ENCODE data around the gene SLC15A2.
"Not testable (repeated sequence)": the region's sequence is repeated elsewhere in the genome, so short reads cannot be mapped to it uniquely, and the experiment has no call there.

SLC15A2 gene

GRCh38 chr3:121918779-121919483 is 24.7 kb downstream of the SLC15A2 start:
- DNase-seq (ENCODE audit: low read depth) = peak; percentile 44
- no peak for TF ChIP-seq CTCF (IDR thresholded peaks at IDR 0.05; ENCODE audit: low read length, missing control alignments)
- no peak overlapping the region for H3K4me3 ChIP-seq (replicated peaks; ENCODE audit: low read depth, low read length)

- TF ChIP-seq CTCF (IDR thresholded peaks at IDR 0.05; ENCODE audit: low read length, missing control alignments) = no peak
- no peak overlapping the region for H3K4me3 ChIP-seq (replicated peaks; ENCODE audit: low read depth, low read length)
- no peak for DNase-seq (ENCODE audit: low read depth)
These were observed 30.5 kb downstream of the SLC15A2 start for GRCh38 chr3:121924734-121925133.

DNA sequence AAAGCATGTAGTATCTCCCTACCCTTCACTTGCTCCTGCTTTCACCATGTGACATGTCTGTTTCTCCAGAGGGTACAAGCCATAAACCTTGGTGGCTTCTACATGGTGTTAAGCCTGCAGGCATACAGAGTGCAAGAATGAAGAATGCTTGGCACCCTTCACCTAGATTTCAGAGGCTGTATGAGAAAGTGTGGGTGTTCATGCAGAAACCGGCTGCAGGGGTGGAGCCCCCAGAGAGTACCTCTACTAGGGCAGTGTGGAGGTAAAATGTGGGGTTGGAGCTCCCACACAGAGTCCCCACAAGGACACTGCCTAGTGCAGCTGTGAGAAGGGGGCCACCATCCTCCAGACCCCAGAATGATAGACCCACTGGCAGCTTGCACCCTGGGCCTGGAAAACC is 32.2 kb downstream of the SLC15A2 start:
- DNase-seq (ENCODE audit: low read depth) = no peak
- no peak overlapping the region for H3K4me3 ChIP-seq (replicated peaks; ENCODE audit: low read depth, low read length)
- no peak for TF ChIP-seq CTCF (IDR thresholded peaks at IDR 0.05; ENCODE audit: low read length, missing control alignments)

GRCh38 chr3:121938141-121938855 is 44.1 kb downstream of the SLC15A2 start:
- not testable (repeated sequence) for DNase-seq (ENCODE audit: low read depth); H3K4me3 ChIP-seq (replicated peaks; ENCODE audit: low read depth, low read length)

DNA sequence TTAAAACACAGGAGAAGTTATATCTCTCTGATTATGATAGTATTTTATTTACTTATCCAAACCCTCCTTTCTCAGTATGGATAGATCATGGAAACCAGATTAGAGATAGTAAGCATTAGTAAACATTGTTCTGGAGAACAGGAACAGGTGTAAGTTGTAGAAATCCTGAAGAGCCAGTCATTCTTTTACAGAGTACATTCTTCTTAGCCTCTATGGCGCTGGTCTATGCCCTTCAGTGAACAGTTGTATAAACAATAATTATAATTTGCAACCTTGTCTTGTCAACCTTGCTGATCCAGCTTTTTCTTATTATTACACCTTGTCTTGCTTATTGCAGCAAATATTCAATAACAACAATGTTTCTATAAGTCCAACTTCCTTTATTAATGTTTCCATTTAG is 47.4 kb downstream of the SLC15A2 start:
- DNase-seq (ENCODE audit: low read depth) = no peak
- no peak overlapping the region for H3K4me3 ChIP-seq (replicated peaks; ENCODE audit: low read depth, low read length)
- no peak for TF ChIP-seq CTCF (IDR thresholded peaks at IDR 0.05; ENCODE audit: low read length, missing control alignments)

DNA sequence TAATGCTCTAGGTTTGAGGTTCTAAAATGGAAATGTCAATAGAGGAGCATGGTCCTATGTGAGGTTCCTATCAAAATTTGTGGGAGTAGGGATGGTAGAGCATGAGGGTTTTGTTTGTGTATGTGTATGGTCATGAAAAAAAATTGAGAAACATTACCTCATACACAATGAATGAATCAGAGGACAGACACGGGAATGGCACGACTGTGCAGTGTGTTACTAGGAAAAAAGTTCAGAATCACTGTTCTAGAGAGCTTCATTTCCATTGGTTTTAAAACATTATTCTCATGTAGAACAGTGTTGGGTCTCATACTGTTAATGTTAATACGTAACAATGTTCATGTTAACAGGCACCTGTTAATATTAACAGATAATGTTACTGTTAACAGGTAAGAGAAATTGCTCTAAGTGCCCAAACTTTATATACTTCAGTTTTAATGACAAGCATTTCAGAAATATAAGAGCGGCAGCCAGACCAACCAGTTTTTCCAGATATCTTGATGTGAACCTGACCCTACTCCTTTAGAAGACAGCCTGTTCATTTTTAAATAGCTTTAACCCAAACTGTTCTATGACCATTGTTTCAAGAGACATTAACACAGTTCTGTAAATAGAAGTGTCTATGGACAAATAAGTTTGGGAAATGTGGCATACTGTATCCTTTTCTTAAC is 48.0 kb downstream of the SLC15A2 start:
- no peak for TF ChIP-seq CTCF (IDR thresholded peaks at IDR 0.05; ENCODE audit: low read length, missing control alignments)
- H3K4me3 ChIP-seq (replicated peaks; ENCODE audit: low read depth, low read length) = no peak overlapping the region
- no peak for DNase-seq (ENCODE audit: low read depth)

DNA sequence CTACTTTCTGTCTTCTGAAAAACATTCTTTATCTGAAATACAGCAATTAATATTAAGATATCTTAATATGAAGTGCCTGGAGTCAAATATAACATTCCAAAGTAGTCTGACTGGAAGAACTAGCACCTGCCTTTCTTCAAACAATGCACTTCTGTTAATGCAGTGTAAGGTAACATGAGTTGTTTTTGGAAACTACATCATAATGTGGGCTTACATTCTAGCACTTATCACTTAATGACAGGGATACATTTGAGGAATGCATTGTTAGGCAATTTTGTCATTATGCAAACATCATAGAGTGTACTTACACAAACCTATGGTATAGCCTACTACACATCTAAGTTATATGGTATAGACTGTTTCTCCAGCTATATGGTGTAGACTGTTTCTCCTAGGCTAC is 49.2 kb downstream of the SLC15A2 start:
- no peak for TF ChIP-seq CTCF (IDR thresholded peaks at IDR 0.05; ENCODE audit: low read length, missing control alignments)
- no peak overlapping the region for H3K4me3 ChIP-seq (replicated peaks; ENCODE audit: low read depth, low read length)
- no peak for DNase-seq (ENCODE audit: low read depth)

Data from fibroblast of pulmonary artery (primary cell).